GM23338 (cell line): ENCODE results near the gene PCBP3. TPM values are rescaled to one million over a fixed set of nuclear protein-coding genes. Genes with fewer than 3 reads are reported as not detected.

Experiments used
- ATAC-seq: fragments of 200-7000 bp; cut with Tn5 transposase; 3 replicates; pipeline ENCODE4 v1.9.1; 2020
- DNase-seq: peaks from one replicate; pipeline ENCODE4 v3.0.0-alpha.2; 2015; ENCODE audit warnings: low spot score
- H2AFZ ChIP-seq: fragments of 200-600 bp; sonication (generic); 2 replicates; pipeline ENCODE4 v1.8.0; 2016; ENCODE audit warnings: antibody characterized with exemption, mild to moderate bottlenecking, moderate library complexity
- H3F3A ChIP-seq: fragments of 200-600 bp; sonication (generic); replicated peaks from 2 replicates; pipeline ENCODE4 v1.8.0; 2017; ENCODE audit warnings: antibody characterized with exemption, mixed run types, low read depth
- H3K27ac ChIP-seq: fragments of 200-600 bp; sonication (generic); 2 replicates; pipeline ENCODE4 v1.6.1; 2016; ENCODE audit warnings: low read depth
- H3K27me3 ChIP-seq: fragments of 200-600 bp; sonication (generic); 2 replicates; pipeline ENCODE4 v1.8.0; 2016; ENCODE audit warnings: mild to moderate bottlenecking, mixed run types, moderate library complexity; ENCODE audit not compliant: insufficient read depth
- H3K36me3 ChIP-seq: fragments of 200-600 bp; sonication (generic); 2 replicates; pipeline ENCODE4 v1.8.0; 2016; ENCODE audit warnings: mild to moderate bottlenecking; ENCODE audit not compliant: insufficient read depth
- H3K4me1 ChIP-seq: fragments of 200-600 bp; sonication (generic); 2 replicates; pipeline ENCODE4 v1.8.0; 2016; ENCODE audit warnings: mild to moderate bottlenecking, moderate library complexity; ENCODE audit not compliant: insufficient read depth
- H3K4me2 ChIP-seq: fragments of 200-600 bp; sonication (generic); 2 replicates; pipeline ENCODE4 v1.7.1; 2017; ENCODE audit warnings: mixed run types
- H3K4me3 ChIP-seq: fragments of 200-600 bp; sonication (generic); 2 replicates; pipeline ENCODE4 v1.6.1; 2016; ENCODE audit warnings: mixed run types
- H3K79me2 ChIP-seq: fragments of 200-600 bp; sonication (generic); replicated peaks from 2 replicates; pipeline ENCODE4 v1.8.0; 2017; ENCODE audit warnings: mild to moderate bottlenecking; ENCODE audit not compliant: insufficient read depth
- H3K9me2 ChIP-seq: fragments of 200-600 bp; sonication (generic); 2 replicates; pipeline ENCODE4 v1.8.0; 2017; ENCODE audit not compliant: insufficient read depth
- H4K20me1 ChIP-seq: fragments of 200-600 bp; sonication (generic); replicated peaks from 2 replicates; pipeline ENCODE4 v1.8.0; 2017; ENCODE audit warnings: mild to moderate bottlenecking; ENCODE audit not compliant: insufficient read depth
- H3K27ac Mint-ChIP-seq: 2 replicates; pipeline ENCODE4 v1.8.0; 2020; ENCODE audit warnings: inconsistent platforms, mild to moderate bottlenecking, moderate library complexity, mixed read lengths
- H3K27me3 Mint-ChIP-seq: 3 replicates; pipeline ENCODE4 v1.8.0; 2022; ENCODE audit warnings: low read depth, mild to moderate bottlenecking, moderate library complexity, mixed read lengths, inconsistent platforms; ENCODE audit not compliant: insufficient read depth, poor library complexity
- H3K36me3 Mint-ChIP-seq: 3 replicates; pipeline ENCODE4 v1.8.0; 2021; ENCODE audit warnings: low read depth, mild to moderate bottlenecking, inconsistent platforms, moderate library complexity, mixed read lengths
- H3K4me1 Mint-ChIP-seq: 3 replicates; pipeline ENCODE4 v1.8.0; 2020; ENCODE audit warnings: mild to moderate bottlenecking, inconsistent platforms, mixed read lengths
- H3K4me3 Mint-ChIP-seq: 3 replicates; pipeline ENCODE4 v1.8.0; 2021; ENCODE audit warnings: moderate library complexity, mild to moderate bottlenecking, inconsistent platforms, mixed read lengths
- H3K9me3 Mint-ChIP-seq: 3 replicates; pipeline ENCODE4 v1.8.0; 2020; ENCODE audit warnings: moderate library complexity, mild to moderate bottlenecking, inconsistent platforms, mixed read lengths
- CTCF ChIP-seq, 2 experiments: fragments of 200-600 bp in 1 of 2; sonication (generic) in 1 of 2; conservative IDR thresholded peaks; 2 replicates each; pipeline versions ENCODE4 v1.5.1 to v1.6.1; 2016 to 2017; ENCODE audit warnings: antibody characterized with exemption in 2 of 2, low read depth in 2 of 2, mild to moderate bottlenecking in 2 of 2, moderate library complexity in 1 of 2
- EZH2 ChIP-seq: fragments of 200-600 bp; sonication (generic); IDR thresholded peaks from one replicate; pipeline ENCODE4 v1.8.0; 2017; ENCODE audit warnings: antibody characterized with exemption, mild to moderate bottlenecking, low read depth; ENCODE audit not compliant: unreplicated experiment
- JUNB ChIP-seq: IDR thresholded peaks from one replicate; pipeline ENCODE4 v1.6.1; 2016; ENCODE audit warnings: antibody characterized with exemption; ENCODE audit not compliant: unreplicated experiment
- STAT1 ChIP-seq: IDR thresholded peaks from one replicate; pipeline ENCODE4 v1.6.1; 2016; ENCODE audit warnings: antibody characterized with exemption; ENCODE audit not compliant: unreplicated experiment
- ZNF114 ChIP-seq: fragments of 250-450 bp; sonication (Bioruptor Pico); IDR thresholded peaks from 2 replicates; pipeline ENCODE4 v1.5.0; 2020; ENCODE audit warnings: mild to moderate bottlenecking, moderate library complexity
- ZNF462 ChIP-seq: fragments of 250-450 bp; sonication (Bioruptor Pico); IDR thresholded peaks from 2 replicates; pipeline ENCODE4 v1.5.0; 2020; ENCODE audit warnings: mild to moderate bottlenecking, moderate library complexity
- polyA plus RNA-seq: library from polyadenylated mRNA; unstranded; fragments of >200 nt; fragmentation: Nextera tagmentation; extraction: Ambion mirVana; gene quantifications from 2 replicates; pipeline ENCODE4 v1.2.1, GENCODE V29; 2016
- total RNA-seq: library from RNA; depleted of rRNA; stranded (reverse); fragments of >200 nt; shearing (Covaris generic); gene quantifications from 2 replicates; pipeline ENCODE4 v1.2.3, GENCODE V29; 2014

PCBP3 gene
- total and polyA plus RNA-seq, 2 experiments from 2014 or later, result 7.1 to 9.1 TPM

- Histone ChIP-seq H3K4me2 (no peak overlapping the region), H3K27me3 (no peaks in the 10 kb centered on the region), H3K4me1 (no peaks in the 10 kb centered on the region), H3F3A (no peaks in the 10 kb centered on the region), H3K36me3 (no peaks in the 10 kb centered on the region), H2AFZ (no peak overlapping the region), H3K27ac (no peak overlapping the region), H3K9me2 (no peaks in the 10 kb centered on the region), H3K4me3 (no peak overlapping the region), H4K20me1 (no peaks in the 10 kb centered on the region), H3K79me2 (no peaks in the 10 kb centered on the region)
- Mint-ChIP-seq H3K4me3 (no peak overlapping the region), H3K36me3 (no peaks in the 10 kb centered on the region), H3K27ac (peak overlapping the region; percentile 25; the same call in 1 of the 2 replicates), H3K4me1 (no peaks in the 10 kb centered on the region; the same call in 1 of the 3 replicates), H3K9me3 (no peaks in the 10 kb centered on the region), H3K27me3 (peaks cover 8% of the 10 kb centered on the region)
- ATAC-seq, result no peak
- no peak for DNase-seq
- TF ChIP-seq ZNF462 (CRISPR knock-in tag) (no peak), JUNB (no peak), STAT1 (no peak), ZNF114 (no peak), EZH2 (no peak), CTCF (conservative IDR thresholded peaks at IDR 0.05; ENCODE audit: low read depth in 2 of 2) (no peak)
Measured at GRCh38 chr21:45862543-45863207, 219.2 kb downstream of the PCBP3 start.
